GM19395 (cell line): Measurements from ENCODE around the gene SCNN1A.

ENCODE experiments used
- ATAC-seq: cut with Tn5 transposase; IDR thresholded peaks from one replicate; pipeline ENCODE4 v1.9.1; 2021; ENCODE audit warnings: mild to moderate bottlenecking, moderate library complexity; ENCODE audit not compliant: unreplicated experiment

Gene SCNN1A

GRCh38 chr12:6375269-6376078, at the start of gene SCNN1A:
TSS of gene SCNN1A (minus strand) at chr12:6375563. CDS start at chr12:6374783, 780 bp downstream.
- no peak for ATAC-seq

- no peak for ATAC-seq
These were observed 49.5 kb upstream of the SCNN1A start for GRCh38 chr12:6424866-6425265.

GRCh38 chr12:6424008-6424347, 48.6 kb upstream of the SCNN1A start:
- ATAC-seq = no peak

- peak; percentile 57 for ATAC-seq
These were observed 48.1 kb upstream of the SCNN1A start for GRCh38 chr12:6423267-6424007.

- no peak for ATAC-seq
These were observed 45.0 kb upstream of the SCNN1A start for GRCh38 chr12:6420364-6420763.

GRCh38 chr12:6418796-6419195, 43.4 kb upstream of the SCNN1A start:
- ATAC-seq = no peak

GRCh38 chr12:6416596-6416995, 41.2 kb upstream of the SCNN1A start:
- ATAC-seq = no peak

GRCh38 chr12:6407236-6407954, 32.0 kb upstream of the SCNN1A start:
- no peak for ATAC-seq

- no peak for ATAC-seq
These were observed 30.6 kb upstream of the SCNN1A start for GRCh38 chr12:6405963-6406362.

GRCh38 chr12:6404390-6404789, 29.0 kb upstream of the SCNN1A start:
- no peak for ATAC-seq

GRCh38 chr12:6399884-6400644, 24.7 kb upstream of the SCNN1A start:
- ATAC-seq = no peak

- no peak for ATAC-seq
These were observed 20.7 kb upstream of the SCNN1A start for GRCh38 chr12:6396031-6396430.

- no peak for ATAC-seq
These were observed 19.0 kb upstream of the SCNN1A start for GRCh38 chr12:6394398-6394797.

GRCh38 chr12:6393109-6393508, 17.7 kb upstream of the SCNN1A start:
- no peak for ATAC-seq

- no peak for ATAC-seq
These were observed 17.1 kb upstream of the SCNN1A start for GRCh38 chr12:6392504-6392903.

GRCh38 chr12:6391013-6391412, 15.7 kb upstream of the SCNN1A start:
- ATAC-seq = no peak

- ATAC-seq = no peak
These were observed 14.9 kb upstream of the SCNN1A start for GRCh38 chr12:6390084-6390799.

- no peak for ATAC-seq
These were observed 12.2 kb upstream of the SCNN1A start for GRCh38 chr12:6387541-6387940.

GRCh38 chr12:6386491-6386890, 11.1 kb upstream of the SCNN1A start:
- no peak for ATAC-seq

- ATAC-seq = no peak
These were observed 10.7 kb upstream of the SCNN1A start for GRCh38 chr12:6386038-6386437.
